ENCODE measurements around the gene CASP10.

DNA sequence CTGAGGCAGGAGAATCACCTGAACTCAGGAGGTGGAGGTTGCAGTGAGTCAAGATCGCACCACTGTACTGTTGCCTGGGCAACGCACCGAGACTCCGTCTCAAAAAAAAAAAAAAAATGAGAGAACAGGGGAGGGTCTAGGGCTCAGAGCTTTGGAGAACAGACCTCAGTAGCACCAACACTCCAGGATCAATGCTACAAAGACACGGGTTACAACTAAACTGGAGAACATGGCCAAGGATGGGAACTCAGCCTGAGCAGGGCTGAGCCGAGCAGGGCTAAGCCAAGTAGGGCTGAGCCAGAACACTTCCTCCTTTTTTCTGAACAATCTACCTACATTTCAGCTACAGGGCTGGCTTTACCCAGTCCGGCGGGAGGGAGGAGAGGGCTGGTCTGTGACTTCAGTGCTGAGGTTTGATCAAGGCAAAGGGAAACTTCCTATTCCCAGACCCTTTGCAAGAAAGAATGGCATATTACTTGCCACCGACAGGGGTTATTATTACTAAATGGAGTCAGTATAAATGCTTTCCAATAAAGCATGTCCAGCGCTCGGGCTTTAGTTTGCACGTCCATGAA lies 74.5 kb downstream of the CASP10 start:
- TF ChIP-seq, protein P1, sequence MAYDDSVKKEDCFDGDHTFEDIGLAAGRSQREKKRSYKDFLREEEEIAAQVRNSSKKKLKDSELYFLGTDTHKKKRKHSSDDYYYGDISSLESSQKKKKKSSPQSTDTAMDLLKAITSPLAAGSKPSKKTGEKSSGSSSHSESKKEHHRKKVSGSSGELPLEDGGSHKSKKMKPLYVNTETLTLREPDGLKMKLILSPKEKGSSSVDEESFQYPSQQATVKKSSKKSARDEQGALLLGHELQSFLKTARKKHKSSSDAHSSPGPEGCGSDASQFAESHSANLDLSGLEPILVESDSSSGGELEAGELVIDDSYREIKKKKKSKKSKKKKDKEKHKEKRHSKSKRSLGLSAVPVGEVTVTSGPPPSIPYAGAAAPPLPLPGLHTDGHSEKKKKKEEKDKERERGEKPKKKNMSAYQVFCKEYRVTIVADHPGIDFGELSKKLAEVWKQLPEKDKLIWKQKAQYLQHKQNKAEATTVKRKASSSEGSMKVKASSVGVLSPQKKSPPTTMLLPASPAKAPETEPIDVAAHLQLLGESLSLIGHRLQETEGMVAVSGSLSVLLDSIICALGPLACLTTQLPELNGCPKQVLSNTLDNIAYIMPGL (CRISPR knock-in tag; IDR thresholded peaks at IDR 0.05) = no peak
- TF ChIP-seq, protein P2, sequence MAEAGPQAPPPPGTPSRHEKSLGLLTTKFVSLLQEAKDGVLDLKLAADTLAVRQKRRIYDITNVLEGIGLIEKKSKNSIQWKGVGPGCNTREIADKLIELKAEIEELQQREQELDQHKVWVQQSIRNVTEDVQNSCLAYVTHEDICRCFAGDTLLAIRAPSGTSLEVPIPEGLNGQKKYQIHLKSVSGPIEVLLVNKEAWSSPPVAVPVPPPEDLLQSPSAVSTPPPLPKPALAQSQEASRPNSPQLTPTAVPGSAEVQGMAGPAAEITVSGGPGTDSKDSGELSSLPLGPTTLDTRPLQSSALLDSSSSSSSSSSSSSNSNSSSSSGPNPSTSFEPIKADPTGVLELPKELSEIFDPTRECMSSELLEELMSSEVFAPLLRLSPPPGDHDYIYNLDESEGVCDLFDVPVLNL (CRISPR knock-in tag; IDR thresholded peaks at IDR 0.05; ENCODE audit: borderline replicate concordance, low read depth) = no peak
- TF ChIP-seq, protein P3, sequence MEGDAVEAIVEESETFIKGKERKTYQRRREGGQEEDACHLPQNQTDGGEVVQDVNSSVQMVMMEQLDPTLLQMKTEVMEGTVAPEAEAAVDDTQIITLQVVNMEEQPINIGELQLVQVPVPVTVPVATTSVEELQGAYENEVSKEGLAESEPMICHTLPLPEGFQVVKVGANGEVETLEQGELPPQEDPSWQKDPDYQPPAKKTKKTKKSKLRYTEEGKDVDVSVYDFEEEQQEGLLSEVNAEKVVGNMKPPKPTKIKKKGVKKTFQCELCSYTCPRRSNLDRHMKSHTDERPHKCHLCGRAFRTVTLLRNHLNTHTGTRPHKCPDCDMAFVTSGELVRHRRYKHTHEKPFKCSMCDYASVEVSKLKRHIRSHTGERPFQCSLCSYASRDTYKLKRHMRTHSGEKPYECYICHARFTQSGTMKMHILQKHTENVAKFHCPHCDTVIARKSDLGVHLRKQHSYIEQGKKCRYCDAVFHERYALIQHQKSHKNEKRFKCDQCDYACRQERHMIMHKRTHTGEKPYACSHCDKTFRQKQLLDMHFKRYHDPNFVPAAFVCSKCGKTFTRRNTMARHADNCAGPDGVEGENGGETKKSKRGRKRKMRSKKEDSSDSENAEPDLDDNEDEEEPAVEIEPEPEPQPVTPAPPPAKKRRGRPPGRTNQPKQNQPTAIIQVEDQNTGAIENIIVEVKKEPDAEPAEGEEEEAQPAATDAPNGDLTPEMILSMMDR (IDR thresholded peaks at IDR 0.05) = no peak
- TF ChIP-seq, protein P4, sequence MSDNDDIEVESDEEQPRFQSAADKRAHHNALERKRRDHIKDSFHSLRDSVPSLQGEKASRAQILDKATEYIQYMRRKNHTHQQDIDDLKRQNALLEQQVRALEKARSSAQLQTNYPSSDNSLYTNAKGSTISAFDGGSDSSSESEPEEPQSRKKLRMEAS (CRISPR knock-in tag; IDR thresholded peaks at IDR 0.05) = no peak
- TF ChIP-seq, protein P5, sequence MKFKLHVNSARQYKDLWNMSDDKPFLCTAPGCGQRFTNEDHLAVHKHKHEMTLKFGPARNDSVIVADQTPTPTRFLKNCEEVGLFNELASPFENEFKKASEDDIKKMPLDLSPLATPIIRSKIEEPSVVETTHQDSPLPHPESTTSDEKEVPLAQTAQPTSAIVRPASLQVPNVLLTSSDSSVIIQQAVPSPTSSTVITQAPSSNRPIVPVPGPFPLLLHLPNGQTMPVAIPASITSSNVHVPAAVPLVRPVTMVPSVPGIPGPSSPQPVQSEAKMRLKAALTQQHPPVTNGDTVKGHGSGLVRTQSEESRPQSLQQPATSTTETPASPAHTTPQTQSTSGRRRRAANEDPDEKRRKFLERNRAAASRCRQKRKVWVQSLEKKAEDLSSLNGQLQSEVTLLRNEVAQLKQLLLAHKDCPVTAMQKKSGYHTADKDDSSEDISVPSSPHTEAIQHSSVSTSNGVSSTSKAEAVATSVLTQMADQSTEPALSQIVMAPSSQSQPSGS (CRISPR knock-in tag; IDR thresholded peaks at IDR 0.05; ENCODE audit: borderline replicate concordance, low read depth) = no peak
- TF ChIP-seq NR2C2 (CRISPR knock-in tag; IDR thresholded peaks at IDR 0.05) (no peak), ELF4 (CRISPR knock-in tag; IDR thresholded peaks at IDR 0.05; ENCODE audit: low read depth) (no peak), ZNF232 (CRISPR knock-in tag; IDR thresholded peaks at IDR 0.05) (no peak), IRF2 (CRISPR knock-in tag; IDR thresholded peaks at IDR 0.05; ENCODE audit: borderline replicate concordance, low read depth) (no peak), NFYB (CRISPR knock-in tag; conservative IDR thresholded peaks at IDR 0.05; ENCODE audit: low read depth) (no peak)
- TF ChIP-seq, protein P6, sequence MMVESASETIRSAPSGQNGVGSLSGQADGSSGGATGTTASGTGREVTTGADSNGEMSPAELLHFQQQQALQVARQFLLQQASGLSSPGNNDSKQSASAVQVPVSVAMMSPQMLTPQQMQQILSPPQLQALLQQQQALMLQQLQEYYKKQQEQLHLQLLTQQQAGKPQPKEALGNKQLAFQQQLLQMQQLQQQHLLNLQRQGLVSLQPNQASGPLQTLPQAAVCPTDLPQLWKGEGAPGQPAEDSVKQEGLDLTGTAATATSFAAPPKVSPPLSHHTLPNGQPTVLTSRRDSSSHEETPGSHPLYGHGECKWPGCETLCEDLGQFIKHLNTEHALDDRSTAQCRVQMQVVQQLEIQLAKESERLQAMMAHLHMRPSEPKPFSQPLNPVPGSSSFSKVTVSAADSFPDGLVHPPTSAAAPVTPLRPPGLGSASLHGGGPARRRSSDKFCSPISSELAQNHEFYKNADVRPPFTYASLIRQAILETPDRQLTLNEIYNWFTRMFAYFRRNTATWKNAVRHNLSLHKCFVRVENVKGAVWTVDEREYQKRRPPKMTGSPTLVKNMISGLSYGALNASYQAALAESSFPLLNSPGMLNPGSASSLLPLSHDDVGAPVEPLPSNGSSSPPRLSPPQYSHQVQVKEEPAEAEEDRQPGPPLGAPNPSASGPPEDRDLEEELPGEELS (CRISPR knock-in tag; IDR thresholded peaks at IDR 0.05) = no peak

Measured in WTC11 (cell line).